ENCODE results near the gene GPR45.

GRCh38 chr2:105291981-105292380 is 50.4 kb downstream of the GPR45 start:
- TF ChIP-seq GATA2 (IDR thresholded peaks at IDR 0.05; ENCODE audit: low read depth, low read length): no peak
- TF ChIP-seq GATA3 (IDR thresholded peaks at IDR 0.05; ENCODE audit: low read depth, low read length): no peak
